Lung microvascular endothelial cell (primary cell): ENCODE data around the gene OR4X2. TPM values are rescaled to one million over a fixed set of nuclear protein-coding genes. Genes with fewer than 3 reads are reported as not detected.
"Not testable (repeated sequence)": the region's sequence is repeated elsewhere in the genome, so short reads cannot be mapped to it uniquely, and the experiment has no call there.

ENCODE experiments used
- DNase-seq, 2 donors: peaks; one replicate each; pipeline versions ENCODE4 v3.0.0 to v3.0.0-alpha.2; 2010; ENCODE audit warnings: low read depth in 2 of 2
- total RNA-seq: library from RNA; depleted of rRNA; stranded (reverse); fragments of >200 nt; gene quantifications from 2 replicates; pipeline ENCODE4 v1.2.1, GENCODE V29; 2014

The OR4X2 gene
- total RNA-seq, result not detected in 2 replicates

- DNase-seq, result no peak
Measured at GRCh38 chr11:48244804-48245203, at the start of gene OR4X2. Gene OR4X2, plus strand, starts transcription at chr11:48245104. Its CDS starts 0 bp downstream, at chr11:48245104.

- no peak for DNase-seq
Measured at GRCh38 chr11:48207881-48208280, 37.0 kb upstream of the OR4X2 start.

GRCh38 chr11:48210052-48210451 lies 34.9 kb upstream of the OR4X2 start:
- DNase-seq, result peak in 1 of 2 donors; percentile 25

GRCh38 chr11:48216510-48216909 lies 28.4 kb upstream of the OR4X2 start, which contains the start of gene OR4B1:
Gene OR4B1, plus strand, starts transcription at chr11:48216810. Its CDS starts 0 bp downstream, at chr11:48216810.
- no peak for DNase-seq

- DNase-seq, result no peak
Measured at GRCh38 chr11:48228761-48229160, 16.1 kb upstream of the OR4X2 start.

- not testable (repeated sequence) for DNase-seq
Measured at GRCh38 chr11:48230057-48230456, 14.8 kb upstream of the OR4X2 start.

- no peak for DNase-seq
Measured at GRCh38 chr11:48237727-48238126, 7.2 kb upstream of the OR4X2 start.

GRCh38 chr11:48242501-48242900 lies 2.4 kb upstream of the OR4X2 start:
- DNase-seq, result no peak

- no peak for DNase-seq
Measured at GRCh38 chr11:48248902-48249301, 4.0 kb downstream of the OR4X2 start.

- no peak for DNase-seq
Measured at GRCh38 chr11:48261600-48261999, 16.7 kb downstream of the OR4X2 start.

- no peak for DNase-seq
Measured at GRCh38 chr11:48263423-48263911, 18.6 kb downstream of the OR4X2 start, which contains the start of gene OR4X1. Gene OR4X1, plus strand, starts transcription at chr11:48263861. Its CDS starts 0 bp downstream, at chr11:48263861.

GRCh38 chr11:48270621-48271020 lies 25.7 kb downstream of the OR4X2 start:
- no peak for DNase-seq

GRCh38 chr11:48272606-48273005 lies 27.7 kb downstream of the OR4X2 start:
- no peak for DNase-seq

Other genes with a start within 250 kb of the OR4X2 start
- gene OR4B1, start 28.3 kb upstream of the OR4X2 start, total RNA-seq, result not detected in 2 replicates
- not detected in 2 replicates for gene OR4X1, start 18.8 kb downstream of the OR4X2 start, total RNA-seq
- not detected in 2 replicates for gene OR4S1, start 61.1 kb downstream of the OR4X2 start, total RNA-seq
- gene OR4C3, start 79.8 kb downstream of the OR4X2 start, total RNA-seq, result not detected in 2 replicates
- not detected in 2 replicates for gene OR4C5, start 121.4 kb downstream of the OR4X2 start, total RNA-seq
- not detected in 2 replicates for gene OR4A47, start 243.7 kb downstream of the OR4X2 start, total RNA-seq